ENCODE data around the gene PTPN1.

PTPN1 gene

GRCh38 chr20:50478162-50478990, 31.8 kb upstream of the PTPN1 start:
- H3K36me3 Mint-ChIP-seq (ENCODE audit: low read depth): no peaks in the 10 kb centered on the region
- H3K4me1 Mint-ChIP-seq: peaks cover 6% of the 10 kb centered on the region
- H3K4me3 Mint-ChIP-seq: no peak overlapping the region
- H3K27ac Mint-ChIP-seq: no peak overlapping the region
- TF ChIP-seq CTCF (IDR thresholded peaks at IDR 0.05; ENCODE audit: unreplicated experiment in 3 of 3): peak in 2 of 3 experiments; percentile 15 to 29
- peaks cover 6% of the 10 kb centered on the region for H3K27me3 Mint-ChIP-seq (ENCODE audit: low read depth)
- no peaks in the 10 kb centered on the region for H3K9me3 Mint-ChIP-seq

DNA sequence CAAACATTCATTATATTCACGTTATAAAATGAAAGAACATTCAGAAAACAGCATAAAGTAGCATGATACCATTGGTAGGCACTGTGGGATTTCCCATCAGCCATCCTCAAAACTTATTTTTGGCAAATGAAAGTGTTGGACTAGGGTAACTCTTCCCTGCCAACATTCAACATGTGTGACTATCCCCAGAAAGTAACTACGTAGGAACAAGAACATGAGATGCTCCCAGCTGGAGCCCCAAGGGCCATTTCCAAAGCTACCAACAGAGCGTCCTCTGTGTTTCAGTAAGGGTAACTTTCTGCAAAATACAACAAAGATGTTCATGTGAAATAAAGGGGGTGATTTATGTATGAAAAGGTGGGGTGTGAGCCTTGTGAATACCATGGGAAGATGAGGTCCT, 28.4 kb upstream of the PTPN1 start:
- H3K4me1 Mint-ChIP-seq: no peaks in the 10 kb centered on the region
- H3K4me3 Mint-ChIP-seq: no peak overlapping the region
- no peaks in the 10 kb centered on the region for H3K36me3 Mint-ChIP-seq (ENCODE audit: low read depth)
- no peak for TF ChIP-seq CTCF (IDR thresholded peaks at IDR 0.05; ENCODE audit: unreplicated experiment in 3 of 3)
- H3K9me3 Mint-ChIP-seq: peaks cover 4% of the 10 kb centered on the region
- no peak overlapping the region for H3K27ac Mint-ChIP-seq
- H3K27me3 Mint-ChIP-seq (ENCODE audit: low read depth): no peaks in the 10 kb centered on the region

DNA sequence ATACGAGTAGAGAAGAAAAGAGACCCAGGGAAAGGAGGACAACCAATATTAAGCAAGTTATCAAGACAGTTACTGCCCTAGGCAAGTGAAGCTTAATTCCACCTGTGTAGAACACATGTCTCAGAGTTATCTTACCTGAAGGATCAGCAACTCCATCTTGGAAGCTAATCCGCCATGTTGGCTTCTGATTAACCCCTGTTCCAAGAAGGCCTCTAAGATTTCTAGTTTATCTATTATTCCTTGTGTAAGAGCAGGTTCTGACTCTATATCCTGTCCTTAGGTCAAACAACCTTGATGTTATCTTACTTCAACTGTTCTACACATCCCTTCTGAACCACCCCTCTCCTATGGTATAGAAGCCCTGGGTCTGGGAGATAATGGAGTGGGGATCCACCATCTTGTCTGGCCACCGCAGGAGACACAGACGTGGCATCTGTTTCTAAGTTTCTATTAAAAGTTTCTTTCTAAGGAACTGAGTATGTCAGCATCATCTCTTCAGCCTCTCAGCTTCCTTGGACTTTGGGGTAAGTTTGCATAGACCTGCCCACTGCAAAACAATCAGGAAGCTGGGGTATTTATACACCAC, 27.7 kb upstream of the PTPN1 start:
- no peaks in the 10 kb centered on the region for H3K36me3 Mint-ChIP-seq (ENCODE audit: low read depth)

GRCh38 chr20:50484271-50484976, 25.8 kb upstream of the PTPN1 start:
- no peak overlapping the region for H3K4me3 Mint-ChIP-seq
- no peaks in the 10 kb centered on the region for H3K27me3 Mint-ChIP-seq (ENCODE audit: low read depth)
- no peaks in the 10 kb centered on the region for H3K36me3 Mint-ChIP-seq (ENCODE audit: low read depth)
- H3K9me3 Mint-ChIP-seq: peaks cover 4% of the 10 kb centered on the region
- H3K27ac Mint-ChIP-seq: no peak overlapping the region
- peaks cover 9% of the 10 kb centered on the region for H3K4me1 Mint-ChIP-seq
- no peak for TF ChIP-seq CTCF (IDR thresholded peaks at IDR 0.05; ENCODE audit: unreplicated experiment in 3 of 3)

More for the DNA sequence above, 27.7 kb upstream of the PTPN1 start:
- Mint-ChIP-seq H3K4me3 (no peak overlapping the region), H3K4me1 (no peaks in the 10 kb centered on the region), H3K27me3 (ENCODE audit: low read depth) (no peaks in the 10 kb centered on the region), H3K27ac (no peak overlapping the region), H3K9me3 (peaks cover 4% of the 10 kb centered on the region)
- TF ChIP-seq CTCF (IDR thresholded peaks at IDR 0.05; ENCODE audit: unreplicated experiment in 3 of 3): no peak

- Mint-ChIP-seq H3K4me3 (no peak overlapping the region), H3K27me3 (ENCODE audit: low read depth) (no peaks in the 10 kb centered on the region), H3K4me1 (peaks cover 9% of the 10 kb centered on the region), H3K36me3 (ENCODE audit: low read depth) (no peaks in the 10 kb centered on the region), H3K9me3 (peaks cover 4% of the 10 kb centered on the region), H3K27ac (no peak overlapping the region)
- TF ChIP-seq CTCF (IDR thresholded peaks at IDR 0.05; ENCODE audit: unreplicated experiment in 3 of 3): no peak
These were observed 22.8 kb upstream of the PTPN1 start for GRCh38 chr20:50487397-50487796.

Measured in nephron (organoid).